Skeletal muscle tissue (tissue), 4 donors: Measurements from ENCODE around the gene SLC22A5. TPM values are rescaled to one million over a fixed set of nuclear protein-coding genes. Genes with fewer than 3 reads are reported as not detected.
A peak's percentile ranks its signal among the peaks of the same experiment; 100 is the strongest.

Source experiments
- H3K27ac ChIP-seq: one replicate; pipeline ENCODE4 v1.7.0; 2013; ENCODE audit warnings: mild to moderate bottlenecking, low read depth, low read length, inconsistent platforms
- H3K27me3 ChIP-seq, 3 donors: one replicate each; pipeline ENCODE4 v1.7.0; 2013; ENCODE audit warnings: low read length in 3 of 3; ENCODE audit not compliant: control insufficient read depth in 3 of 3, insufficient read depth in 3 of 3
- H3K36me3 ChIP-seq, 3 donors: one replicate each; pipeline ENCODE4 v1.7.0; 2013; ENCODE audit warnings: low read length in 3 of 3; ENCODE audit not compliant: control insufficient read depth in 3 of 3, insufficient read depth in 3 of 3
- H3K4me1 ChIP-seq, 3 donors: one replicate each; pipeline ENCODE4 v1.7.0; 2013; ENCODE audit warnings: low read length in 3 of 3, mild to moderate bottlenecking in 3 of 3; ENCODE audit not compliant: control insufficient read depth in 3 of 3, insufficient read depth in 3 of 3
- H3K4me3 ChIP-seq, 3 donors: one replicate each; pipeline ENCODE4 v1.7.0; 2013; ENCODE audit warnings: low read length in 3 of 3
- H3K9ac ChIP-seq, 3 donors: one replicate each; pipeline ENCODE4 v1.7.0; 2013; ENCODE audit warnings: low read length in 3 of 3, mild to moderate bottlenecking in 3 of 3, moderate library complexity in 2 of 3, low read depth in 1 of 3
- H3K9me3 ChIP-seq, 3 donors: one replicate each; pipeline ENCODE4 v1.7.0; 2013; ENCODE audit warnings: low read length in 3 of 3; ENCODE audit not compliant: control insufficient read depth in 3 of 3
- total RNA-seq: library from RNA; depleted of rRNA; stranded (reverse); fragments of >200 nt; gene quantifications from one replicate; pipeline ENCODE4 v1.2.3, GENCODE V29; 2014
- donor health status: Osteomylitis.

SLC22A5 gene
- total RNA-seq, 1 donor from 2014 or later = 2.1 TPM

DNA sequence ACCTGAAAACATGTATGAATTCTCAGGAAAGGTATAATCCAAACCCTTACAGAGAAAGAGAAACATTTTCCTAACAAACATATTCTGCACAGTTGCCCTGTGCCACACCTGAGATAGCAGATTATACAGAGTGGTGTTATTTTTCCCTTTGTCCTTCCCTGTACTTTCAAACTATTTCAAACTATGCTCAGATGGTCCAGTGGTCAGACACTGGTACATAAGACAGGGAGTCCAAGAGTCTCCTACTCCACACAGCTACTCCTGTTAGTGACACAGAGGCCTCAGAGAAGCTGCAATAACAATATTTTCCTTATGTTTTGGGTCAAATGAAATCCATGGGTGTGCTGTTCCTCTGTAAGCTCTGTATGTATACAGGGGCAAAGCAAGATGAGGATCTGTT is 30.0 kb upstream of the SLC22A5 start:
- no peak overlapping the region for H3K27ac ChIP-seq
- peaks cover 0 to 6% (median 4%) of the 10 kb centered on the region in 3 donors for H3K36me3 ChIP-seq
- no peaks in the 10 kb centered on the region for H3K27me3 ChIP-seq
- H3K4me1 ChIP-seq = peaks cover under 1 to 8% (median 4%) of the 10 kb centered on the region in 3 donors
- no peak overlapping the region for H3K4me3 ChIP-seq
- H3K9me3 ChIP-seq = no peaks in the 10 kb centered on the region
- H3K9ac ChIP-seq = no peak overlapping the region

DNA sequence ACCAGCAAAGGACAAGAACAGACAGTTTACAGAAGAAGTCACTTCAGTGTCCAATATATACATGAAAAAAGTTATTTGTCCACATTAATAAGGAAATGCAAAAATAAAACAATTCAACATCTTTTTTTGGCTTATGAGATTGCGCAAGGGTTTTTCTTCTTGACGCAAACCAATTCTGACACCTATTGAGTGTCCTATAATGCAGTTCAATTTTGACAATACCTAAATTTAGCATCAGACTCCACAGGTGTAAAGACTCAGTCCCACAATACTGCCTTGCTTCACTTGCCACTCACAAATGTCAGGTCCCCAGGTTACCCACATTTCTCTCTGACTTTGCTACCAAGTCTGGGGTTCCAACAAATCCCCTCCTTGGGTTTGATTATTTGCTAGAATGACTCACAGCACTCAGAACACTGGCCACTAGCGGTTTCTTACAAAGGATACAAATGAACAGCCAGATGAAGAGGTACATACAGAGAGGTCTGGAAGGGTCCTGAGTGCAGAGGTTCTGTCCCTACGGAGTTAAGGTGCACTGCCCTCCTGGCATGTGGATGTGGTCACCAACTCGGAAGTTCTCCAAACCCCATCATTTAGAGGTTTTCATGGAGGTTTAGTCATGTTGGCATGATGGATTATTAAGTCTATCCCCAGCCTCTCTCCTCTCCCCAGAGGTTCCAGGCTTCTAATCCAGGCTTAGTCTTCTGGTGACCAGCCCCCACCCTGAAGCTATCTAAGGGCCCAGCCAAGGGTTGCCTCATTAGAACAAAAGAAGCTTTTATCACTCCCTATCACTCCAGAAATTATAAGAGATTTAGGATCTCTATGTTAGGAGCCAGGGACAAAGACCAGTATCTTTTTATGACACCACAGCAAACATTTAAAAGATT is 27.0 kb upstream of the SLC22A5 start:
- H3K27ac ChIP-seq = no peak overlapping the region
- no peak overlapping the region for H3K4me3 ChIP-seq
- peaks cover 0 to 4% (median 0%) of the 10 kb centered on the region in 3 donors for H3K36me3 ChIP-seq
- H3K27me3 ChIP-seq = no peaks in the 10 kb centered on the region
- H3K9ac ChIP-seq = no peak overlapping the region
- no peaks in the 10 kb centered on the region for H3K9me3 ChIP-seq
- peaks cover 4 to 8% (median 7%) of the 10 kb centered on the region in 3 donors for H3K4me1 ChIP-seq

DNA sequence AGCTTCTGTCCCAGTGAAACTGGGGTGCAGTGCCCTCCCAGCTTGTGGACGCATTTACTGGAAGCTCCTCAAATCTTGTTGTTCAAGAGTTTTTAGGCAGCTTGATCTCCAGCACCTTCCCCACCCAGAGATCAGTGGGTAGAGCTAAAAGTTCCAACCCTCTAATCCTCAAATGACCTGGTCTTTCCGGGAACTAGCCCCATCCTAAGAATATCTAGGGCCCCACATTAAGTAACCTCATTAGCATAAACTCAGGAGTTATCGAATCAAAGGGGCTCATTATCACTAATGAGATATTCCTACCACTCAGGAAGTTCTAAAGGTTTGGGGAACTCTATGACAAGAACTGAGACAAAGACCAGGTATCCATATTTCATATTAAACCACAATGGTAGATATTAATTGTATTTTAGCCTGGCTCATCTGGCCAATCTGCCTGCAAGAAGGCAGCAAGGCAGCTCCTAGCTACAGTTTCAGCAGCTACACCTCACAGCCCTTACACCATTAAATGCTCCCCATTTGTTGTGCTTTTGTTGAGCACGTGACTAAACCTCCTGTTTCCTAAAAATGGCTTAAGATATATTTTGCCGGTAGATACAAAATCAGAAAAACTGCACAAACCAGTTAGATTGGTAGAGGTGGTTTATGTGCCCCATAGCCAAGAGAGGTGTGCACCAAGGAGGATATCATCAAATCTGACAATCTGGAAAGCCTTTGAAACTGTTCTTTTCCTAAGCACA is 24.6 kb upstream of the SLC22A5 start:
- Histone ChIP-seq H3K9me3 (no peaks in the 10 kb centered on the region), H3K9ac (no peak overlapping the region), H3K27me3 (no peaks in the 10 kb centered on the region), H3K27ac (no peak overlapping the region), H3K36me3 (peaks cover 8 to 9% (median 9%) of the 10 kb centered on the region in 3 donors), H3K4me3 (no peak overlapping the region), H3K4me1 (peaks cover 4 to 8% (median 7%) of the 10 kb centered on the region in 3 donors)

- Histone ChIP-seq H3K9ac (no peak overlapping the region), H3K4me1 (peaks cover 0 to 9% (median 8%) of the 10 kb centered on the region in 3 donors), H3K27me3 (no peaks in the 10 kb centered on the region), H3K4me3 (no peak overlapping the region), H3K27ac (no peak overlapping the region), H3K36me3 (peaks cover 7 to 19% (median 10%) of the 10 kb centered on the region in 3 donors), H3K9me3 (no peaks in the 10 kb centered on the region)
Measured at GRCh38 chr5:132353486-132353995, 16.0 kb upstream of the SLC22A5 start.

- H3K9ac ChIP-seq = no peak overlapping the region
- H3K36me3 ChIP-seq = peaks cover under 1 to 19% (median 9%) of the 10 kb centered on the region in 3 donors
- no peak overlapping the region for H3K27ac ChIP-seq
- H3K9me3 ChIP-seq = no peaks in the 10 kb centered on the region
- H3K27me3 ChIP-seq = no peaks in the 10 kb centered on the region
- no peak overlapping the region for H3K4me3 ChIP-seq
- H3K4me1 ChIP-seq = peaks cover 0 to 9% (median 8%) of the 10 kb centered on the region in 3 donors
Measured at GRCh38 chr5:132354381-132355139, 14.9 kb upstream of the SLC22A5 start.

- H3K9ac ChIP-seq = no peak overlapping the region
- H3K4me1 ChIP-seq = peaks cover 0 to 9% (median 8%) of the 10 kb centered on the region in 3 donors
- no peak overlapping the region for H3K4me3 ChIP-seq
- H3K9me3 ChIP-seq = no peaks in the 10 kb centered on the region
- H3K36me3 ChIP-seq = peaks cover 0 to 17% (median 9%) of the 10 kb centered on the region in 3 donors
- H3K27ac ChIP-seq = no peak overlapping the region
- no peaks in the 10 kb centered on the region for H3K27me3 ChIP-seq
Measured at GRCh38 chr5:132355140-132355765, 14.3 kb upstream of the SLC22A5 start.

DNA sequence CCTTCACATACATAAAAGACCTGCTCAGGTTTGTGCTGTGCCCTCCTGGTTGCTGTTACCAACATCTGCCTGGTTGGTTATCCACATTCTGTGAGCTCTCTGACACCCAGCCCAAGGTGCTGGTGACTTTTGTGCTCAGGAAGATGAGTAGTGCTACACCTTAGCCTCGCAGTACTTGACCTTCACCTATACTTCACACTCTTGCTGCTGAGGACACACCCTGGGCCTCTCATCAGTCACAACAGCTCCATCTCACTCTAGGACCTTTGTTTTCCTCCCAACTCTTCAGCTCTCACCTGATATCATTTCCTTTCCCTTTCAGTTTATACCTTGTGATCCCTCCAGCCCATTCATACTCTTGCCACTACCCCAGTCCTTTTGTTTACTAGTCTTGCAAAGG is 10.7 kb upstream of the SLC22A5 start:
- H3K4me1 ChIP-seq = peaks cover 11 to 19% (median 11%) of the 10 kb centered on the region in 3 donors
- no peaks in the 10 kb centered on the region for H3K27me3 ChIP-seq
- H3K9ac ChIP-seq = no peak overlapping the region
- H3K36me3 ChIP-seq = peaks cover 0 to 13% (median 4%) of the 10 kb centered on the region in 3 donors
- H3K9me3 ChIP-seq = no peaks in the 10 kb centered on the region
- H3K4me3 ChIP-seq = no peak overlapping the region
- H3K27ac ChIP-seq = no peak overlapping the region

DNA sequence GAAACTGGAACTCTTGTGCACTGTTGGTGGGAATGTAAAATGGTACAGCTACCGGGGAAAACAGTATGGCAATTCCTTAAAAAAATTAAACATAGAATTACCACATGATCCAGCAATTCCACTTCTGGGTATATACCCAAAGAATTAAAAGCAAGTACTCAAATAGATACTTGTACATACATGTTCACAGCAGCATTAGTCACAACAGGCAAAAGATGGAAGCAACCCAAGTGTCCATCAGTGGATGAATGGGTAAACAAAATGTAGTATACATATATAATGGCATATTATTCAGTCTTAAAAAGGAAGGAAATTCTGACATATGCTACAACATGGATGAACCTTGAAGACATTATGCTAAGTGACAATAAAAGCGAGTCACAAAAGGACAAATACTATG is 7.4 kb upstream of the SLC22A5 start:
- H3K9me3 ChIP-seq = no peaks in the 10 kb centered on the region
- no peak overlapping the region for H3K4me3 ChIP-seq
- no peaks in the 10 kb centered on the region for H3K27me3 ChIP-seq
- H3K36me3 ChIP-seq = peaks cover 0 to 8% (median 4%) of the 10 kb centered on the region in 3 donors
- H3K9ac ChIP-seq = no peak overlapping the region
- H3K27ac ChIP-seq = no peak overlapping the region
- H3K4me1 ChIP-seq = peaks cover 17 to 31% (median 20%) of the 10 kb centered on the region in 3 donors

DNA sequence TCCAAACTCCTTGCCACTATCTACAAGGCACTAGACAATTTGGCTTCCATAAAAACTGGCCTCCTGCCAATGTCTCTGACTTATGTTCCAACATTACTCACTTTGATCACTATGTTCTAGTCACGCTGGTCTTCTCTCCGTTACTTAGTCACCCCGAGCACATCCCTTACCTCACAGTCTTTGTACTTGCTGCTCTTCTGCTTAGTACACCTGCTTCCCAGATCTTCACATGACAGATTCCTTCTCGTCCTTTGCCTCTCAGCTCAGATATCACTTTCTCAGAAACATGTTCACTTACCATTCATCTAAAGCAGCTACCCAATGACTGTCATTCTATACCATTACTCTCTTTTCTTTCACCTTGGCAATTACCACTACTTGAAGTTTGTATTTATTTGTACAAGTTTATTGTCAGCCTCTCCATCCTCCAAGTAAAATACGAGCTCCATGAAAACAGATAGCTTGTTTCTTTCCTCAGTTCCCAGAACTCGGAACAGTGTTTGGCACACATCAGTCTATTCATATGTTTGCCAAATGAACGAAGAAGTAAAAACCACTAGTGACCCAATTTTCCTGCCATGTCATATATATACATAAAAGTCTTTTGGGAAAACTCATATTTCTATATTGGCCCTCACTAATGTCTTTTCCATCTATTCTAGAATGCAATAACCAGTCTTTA is 5.9 kb upstream of the SLC22A5 start:
- Histone ChIP-seq H3K4me1 (peaks cover 12 to 34% (median 20%) of the 10 kb centered on the region in 3 donors), H3K36me3 (peaks cover 0 to 7% (median 4%) of the 10 kb centered on the region in 3 donors), H3K27me3 (no peaks in the 10 kb centered on the region), H3K27ac (peak overlapping the region; percentile 85), H3K9ac (no peak overlapping the region), H3K4me3 (no peak overlapping the region), H3K9me3 (no peaks in the 10 kb centered on the region)
